AG04449 (cell line): ENCODE data around the gene TNPO1.

ENCODE experiments used
- CTCF ChIA-PET: fragments of 350-600 bp; formaldehyde crosslinking; extraction: SDS; loops from one replicate; lab custom pipeline; 2021; ENCODE audit warnings: antibody characterized with exemption; lab: Yijun Ruan, JAX
- POLR2A ChIA-PET: fragments of 400-600, 350-600 bp; formaldehyde crosslinking; extraction: SDS; loops from one replicate; lab custom pipeline; 2020; ENCODE audit warnings: antibody characterized with exemption, inconsistent platforms; lab: Yijun Ruan, JAX
- DNase-seq: peaks from one replicate; pipeline ENCODE4 v3.0.0-alpha.2; 2010; ENCODE audit warnings: low read depth, low spot score
- H3K4me3 ChIP-seq: 2 replicates; pipeline ENCODE4 v1.5.1; 2011; ENCODE audit warnings: low read depth, mild to moderate bottlenecking, control low read depth, low read length
- CTCF ChIP-seq: IDR thresholded peaks from one replicate; pipeline ENCODE4 v1.5.1; 2011; ENCODE audit warnings: mild to moderate bottlenecking, moderate library complexity, low read length, control low read depth, inconsistent platforms; ENCODE audit not compliant: insufficient read depth; ENCODE audit errors: missing control alignments

Gene TNPO1

GRCh38 chr5:72949481-72949880, 133.0 kb downstream of the TNPO1 start:
- no peak overlapping the region for H3K4me3 ChIP-seq
- ChIA-PET POLR2A (no interaction called here), CTCF (interaction anchor here (0.5 kb wide), 1 partner anchor 62 kb away, joined by 3 read pairs; no protein-coding TSS in a partner anchor)
- no peak for DNase-seq
- no peak for TF ChIP-seq CTCF

GRCh38 chr5:72951671-72952468, 135.4 kb downstream of the TNPO1 start:
- DNase-seq, result no peak
- CTCF ChIA-PET, result interaction anchor here (0.7 kb wide), 1 partner anchor 499 kb away, joined by 3 read pairs; no protein-coding TSS in a partner anchor

GRCh38 chr5:72954389-72954788, 137.9 kb downstream of the TNPO1 start:
- TF ChIP-seq CTCF, result no peak
- DNase-seq, result no peak
- no peak overlapping the region; the same call in 1 of the 2 replicates for H3K4me3 ChIP-seq
- ChIA-PET CTCF (interaction anchor here (1.6 to 2.5 kb wide), 3 partner anchors 39 to 264 kb away, joined by 6 to 13 read pairs (median 6); no protein-coding TSS in a partner anchor), POLR2A (no interaction called here)

More at GRCh38 chr5:72951671-72952468, 135.4 kb downstream of the TNPO1 start:
- POLR2A ChIA-PET, result no interaction called here
- TF ChIP-seq CTCF, result no peak
- peak overlapping the region; percentile 21; the same call in 1 of the 2 replicates for H3K4me3 ChIP-seq

- ChIA-PET POLR2A (interaction anchor here (1.0 kb wide), 1 partner anchor 488 kb away, joined by 3 read pairs; no protein-coding TSS in a partner anchor), CTCF (interaction anchor here (0.9 to 2.8 kb wide), 10 partner anchors 10 to 263 kb away, joined by 3 to 19 read pairs (median 6); no protein-coding TSS in a partner anchor)
- no peak for DNase-seq
- peak overlapping the region; percentile 70 for H3K4me3 ChIP-seq
- no peak for TF ChIP-seq CTCF
These were observed 138.8 kb downstream of the TNPO1 start for GRCh38 chr5:72955143-72955767.

GRCh38 chr5:72955768-72956323, 139.4 kb downstream of the TNPO1 start, which contains the start of gene FCHO2:
Gene FCHO2, plus strand, starts transcription at chr5:72956041. Its CDS starts 56 bp downstream, at chr5:72956097.
- peak within 1 kb of the TSS; percentile 70 for H3K4me3 ChIP-seq
- peak; percentile 95 for TF ChIP-seq CTCF
- CTCF ChIA-PET, result interaction anchor here (0.7 to 2.8 kb wide), 14 partner anchors 10 to 262 kb away, joined by 3 to 19 read pairs (median 4); no protein-coding TSS in a partner anchor
- peak; percentile 65 for DNase-seq
- POLR2A ChIA-PET, result interaction anchor here (1.0 kb wide), 1 partner anchor 488 kb away, joined by 3 read pairs; no protein-coding TSS in a partner anchor
